Activated naive CD8-positive, alpha-beta T cell treated with anti-CD3 and anti-CD28 coated beads, Interleukin-2, amount 10 ng/mL, durations not matched to agents 7 days and 5 days (primary cell): ENCODE results near the gene P4HA3. TPM values are rescaled to one million over a fixed set of nuclear protein-coding genes. Genes with fewer than 3 reads are reported as not detected.

ENCODE experiments used
- ATAC-seq: fragments of 150-1000 bp; cut with Tn5 transposase; one replicate; pipeline ENCODE4 v1.10.0; 2021; ENCODE audit warnings: low read depth, moderate library complexity
- POLR2A ChIA-PET: fragments of 350-600 bp; sonication (Branson Sonifier 250); formaldehyde crosslinking; loops from one replicate; lab custom pipeline; 2021; ENCODE audit warnings: antibody characterized with exemption; lab: Charles Lee
- DNase-seq: peaks from one replicate; pipeline ENCODE4 v3.0.0; 2021
- H3K27ac Mint-ChIP-seq: one replicate; pipeline ENCODE4 v1.8.0; 2022; ENCODE audit warnings: mild to moderate bottlenecking, mixed read lengths
- H3K27me3 Mint-ChIP-seq: one replicate; pipeline ENCODE4 v1.8.0; 2022; ENCODE audit warnings: mild to moderate bottlenecking, moderate library complexity, mixed read lengths
- H3K36me3 Mint-ChIP-seq: one replicate; pipeline ENCODE4 v1.8.0; 2021; ENCODE audit warnings: mild to moderate bottlenecking, mixed read lengths
- H3K4me1 Mint-ChIP-seq: one replicate; pipeline ENCODE4 v1.8.0; 2021; ENCODE audit warnings: mixed read lengths
- H3K4me3 Mint-ChIP-seq: one replicate; pipeline ENCODE4 v1.8.0; 2022; ENCODE audit warnings: mild to moderate bottlenecking, moderate library complexity, mixed read lengths
- H3K9me3 Mint-ChIP-seq: one replicate; pipeline ENCODE4 v1.8.0; 2021; ENCODE audit warnings: mixed read lengths
- total RNA-seq, 2 experiments: library from RNA; stranded (reverse); gene quantifications; one replicate each; pipeline ENCODE4 v1.2.3, GENCODE V29; 2021

The P4HA3 gene
- total RNA-seq, 2 experiments from 2014 or later, result not detected

DNA sequence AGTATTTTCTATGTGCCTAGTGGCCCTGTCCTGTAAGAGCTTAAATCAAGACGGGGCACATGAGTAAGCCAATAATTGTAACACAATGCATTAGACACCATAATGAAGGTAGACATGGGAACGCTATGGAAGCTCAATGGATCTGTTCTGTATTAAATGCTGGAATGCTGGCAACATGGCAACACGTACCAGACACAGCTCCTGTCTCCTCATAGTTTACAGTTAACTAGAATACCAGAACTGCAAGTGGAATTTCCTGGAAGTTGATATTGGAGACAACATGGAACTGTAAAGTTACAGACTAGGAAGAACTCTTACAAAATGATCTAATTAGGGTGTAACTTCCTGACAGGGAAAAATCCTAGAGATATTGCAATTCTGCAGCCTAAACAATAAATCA lies 12.4 kb downstream of the P4HA3 start:
- DNase-seq, result no peak
- H3K27me3 Mint-ChIP-seq, result peaks cover 23% of the 10 kb centered on the region
- H3K9me3 Mint-ChIP-seq, result no peaks in the 10 kb centered on the region
- ATAC-seq, result no peak
- POLR2A ChIA-PET, result interaction anchor here (0.7 kb wide), 1 partner anchor 450 kb away, joined by 3 read pairs; no protein-coding TSS in a partner anchor
- no peak overlapping the region for H3K4me3 Mint-ChIP-seq
- no peaks in the 10 kb centered on the region for H3K36me3 Mint-ChIP-seq
- H3K27ac Mint-ChIP-seq, result no peak overlapping the region
- peaks cover 5% of the 10 kb centered on the region for H3K4me1 Mint-ChIP-seq

GRCh38 chr11:74297484-74297883 lies 14.0 kb downstream of the P4HA3 start:
- peaks cover 5% of the 10 kb centered on the region for H3K4me1 Mint-ChIP-seq
- POLR2A ChIA-PET, result no interaction called here
- H3K27me3 Mint-ChIP-seq, result peaks cover 27% of the 10 kb centered on the region
- DNase-seq, result no peak
- H3K27ac Mint-ChIP-seq, result no peak overlapping the region
- no peaks in the 10 kb centered on the region for H3K36me3 Mint-ChIP-seq
- ATAC-seq, result no peak
- no peak overlapping the region for H3K4me3 Mint-ChIP-seq
- no peaks in the 10 kb centered on the region for H3K9me3 Mint-ChIP-seq

- Mint-ChIP-seq H3K27me3 (peaks cover 19% of the 10 kb centered on the region), H3K36me3 (no peaks in the 10 kb centered on the region), H3K4me1 (no peaks in the 10 kb centered on the region), H3K9me3 (no peaks in the 10 kb centered on the region), H3K27ac (no peak overlapping the region), H3K4me3 (no peak overlapping the region)
- no peak for DNase-seq
- ATAC-seq, result no peak
- POLR2A ChIA-PET, result no interaction called here
Observed at GRCh38 chr11:74288911-74289310, 22.5 kb downstream of the P4HA3 start.

GRCh38 chr11:74288161-74288560 lies 23.3 kb downstream of the P4HA3 start:
- Mint-ChIP-seq H3K27me3 (peaks cover 17% of the 10 kb centered on the region), H3K4me3 (no peak overlapping the region), H3K4me1 (no peaks in the 10 kb centered on the region), H3K36me3 (no peaks in the 10 kb centered on the region), H3K27ac (no peak overlapping the region), H3K9me3 (no peaks in the 10 kb centered on the region)
- no peak for ATAC-seq
- POLR2A ChIA-PET, result no interaction called here
- DNase-seq, result no peak

GRCh38 chr11:74284466-74284865 lies 27.0 kb downstream of the P4HA3 start:
- H3K9me3 Mint-ChIP-seq, result no peaks in the 10 kb centered on the region
- ATAC-seq, result no peak
- H3K4me1 Mint-ChIP-seq, result no peaks in the 10 kb centered on the region
- no peak overlapping the region for H3K27ac Mint-ChIP-seq
- DNase-seq, result no peak
- peaks cover 2% of the 10 kb centered on the region for H3K27me3 Mint-ChIP-seq
- H3K36me3 Mint-ChIP-seq, result no peaks in the 10 kb centered on the region
- no peak overlapping the region for H3K4me3 Mint-ChIP-seq
- POLR2A ChIA-PET, result no interaction called here

GRCh38 chr11:74283580-74284180 lies 27.8 kb downstream of the P4HA3 start:
- Mint-ChIP-seq H3K4me1 (no peaks in the 10 kb centered on the region), H3K27me3 (no peaks in the 10 kb centered on the region), H3K27ac (no peak overlapping the region), H3K36me3 (no peaks in the 10 kb centered on the region), H3K9me3 (no peaks in the 10 kb centered on the region), H3K4me3 (no peak overlapping the region)
- no peak for DNase-seq
- POLR2A ChIA-PET, result no interaction called here
- ATAC-seq, result no peak

DNA sequence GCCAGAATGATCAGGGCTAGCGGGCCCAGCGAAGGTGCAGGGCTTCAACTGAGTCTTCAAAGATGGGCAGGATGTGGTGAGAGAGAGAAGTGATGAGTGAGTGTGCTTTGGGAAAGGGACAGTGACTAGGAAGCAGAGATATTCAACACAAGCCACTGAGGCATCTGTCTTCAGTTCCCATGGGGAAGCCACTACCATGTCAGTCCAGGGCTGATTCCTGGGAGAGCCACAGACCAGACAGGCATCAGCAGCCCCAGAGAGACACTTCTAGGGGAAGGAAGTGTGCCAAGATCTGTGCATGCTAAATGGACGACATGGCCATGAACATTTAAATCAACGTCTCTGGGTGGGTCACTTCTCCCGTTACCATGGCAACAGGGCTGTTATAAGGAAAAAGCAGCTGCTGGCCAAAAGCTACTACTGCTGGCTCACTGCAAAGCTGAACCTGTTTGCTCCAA lies 28.5 kb downstream of the P4HA3 start:
- no peak overlapping the region for H3K27ac Mint-ChIP-seq
- H3K4me1 Mint-ChIP-seq, result no peaks in the 10 kb centered on the region
- POLR2A ChIA-PET, result no interaction called here

DNA sequence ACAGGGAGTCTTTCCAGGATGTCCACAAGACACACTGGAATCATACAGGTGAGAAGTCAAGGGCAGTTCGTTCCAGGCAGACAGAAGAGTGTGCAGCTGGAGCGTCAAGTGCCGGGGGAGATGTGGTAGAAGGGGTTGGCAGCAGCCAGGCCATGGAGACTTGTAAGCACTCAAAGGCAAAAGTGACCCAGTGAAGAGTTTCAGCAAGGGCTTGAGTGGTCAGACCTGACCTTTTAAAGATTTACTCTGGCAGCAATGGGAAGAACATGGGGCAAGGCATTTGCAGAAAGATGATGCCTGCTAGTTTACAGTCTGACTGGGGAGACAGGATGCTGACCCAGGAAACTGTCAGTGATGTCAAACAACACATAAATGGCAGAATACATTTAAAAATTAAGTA lies 29.0 kb downstream of the P4HA3 start:
- peaks cover under 1% of the 10 kb centered on the region for H3K27me3 Mint-ChIP-seq
- H3K4me3 Mint-ChIP-seq, result no peak overlapping the region
- H3K9me3 Mint-ChIP-seq, result no peaks in the 10 kb centered on the region
- POLR2A ChIA-PET, result no interaction called here
- peak; percentile 39 for ATAC-seq
- no peaks in the 10 kb centered on the region for H3K36me3 Mint-ChIP-seq
- H3K4me1 Mint-ChIP-seq, result no peaks in the 10 kb centered on the region
- no peak for DNase-seq
- H3K27ac Mint-ChIP-seq, result no peak overlapping the region

More for the DNA sequence above, 28.5 kb downstream of the P4HA3 start:
- DNase-seq (no peak), ATAC-seq (peak; percentile 71)
- no peaks in the 10 kb centered on the region for H3K9me3 Mint-ChIP-seq
- H3K27me3 Mint-ChIP-seq, result no peaks in the 10 kb centered on the region
- no peak overlapping the region for H3K4me3 Mint-ChIP-seq
- no peaks in the 10 kb centered on the region for H3K36me3 Mint-ChIP-seq

GRCh38 chr11:74280494-74280893 lies 30.9 kb downstream of the P4HA3 start:
- POLR2A ChIA-PET, result no interaction called here
- no peaks in the 10 kb centered on the region for H3K4me1 Mint-ChIP-seq
- no peak for DNase-seq
- no peak overlapping the region for H3K4me3 Mint-ChIP-seq
- H3K27me3 Mint-ChIP-seq, result peaks cover 10% of the 10 kb centered on the region
- no peaks in the 10 kb centered on the region for H3K9me3 Mint-ChIP-seq
- H3K27ac Mint-ChIP-seq, result no peak overlapping the region
- ATAC-seq, result no peak
- H3K36me3 Mint-ChIP-seq, result no peaks in the 10 kb centered on the region

- Mint-ChIP-seq H3K4me1 (no peaks in the 10 kb centered on the region), H3K9me3 (no peaks in the 10 kb centered on the region), H3K27me3 (peaks cover 21% of the 10 kb centered on the region), H3K36me3 (no peaks in the 10 kb centered on the region), H3K27ac (no peak overlapping the region), H3K4me3 (no peak overlapping the region)
- ATAC-seq (no peak), DNase-seq (no peak)
- POLR2A ChIA-PET, result no interaction called here
Observed at GRCh38 chr11:74279256-74279655, 32.2 kb downstream of the P4HA3 start.

DNA sequence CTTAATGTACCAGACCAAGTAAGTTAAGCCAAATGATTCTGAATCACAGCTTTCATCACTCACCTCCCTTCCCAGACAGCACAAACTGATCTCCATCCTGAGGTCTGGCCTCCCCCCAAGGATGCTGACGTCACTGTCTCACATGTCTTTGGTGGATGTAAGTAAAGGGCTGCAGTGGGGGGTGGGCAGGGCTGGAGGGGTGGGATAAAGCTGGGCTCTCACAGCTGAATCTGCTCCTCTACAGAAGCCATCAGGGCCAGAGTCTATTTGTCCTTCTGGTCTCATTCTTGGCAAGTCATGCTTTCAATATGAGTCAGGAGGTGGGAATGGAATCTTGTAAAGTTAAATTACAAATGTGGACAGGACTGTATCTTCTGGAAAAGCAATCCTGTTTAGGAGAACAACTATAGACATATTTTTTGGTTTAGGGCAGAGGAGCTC lies 32.7 kb downstream of the P4HA3 start:
- POLR2A ChIA-PET, result no interaction called here

GRCh38 chr11:74278103-74278502 lies 33.3 kb downstream of the P4HA3 start:
- H3K4me3 Mint-ChIP-seq, result no peak overlapping the region
- ATAC-seq, result no peak
- no peak overlapping the region for H3K27ac Mint-ChIP-seq
- peaks cover 26% of the 10 kb centered on the region for H3K27me3 Mint-ChIP-seq
- H3K9me3 Mint-ChIP-seq, result no peaks in the 10 kb centered on the region
- no peak for DNase-seq
- no peaks in the 10 kb centered on the region for H3K4me1 Mint-ChIP-seq
- POLR2A ChIA-PET, result no interaction called here
- H3K36me3 Mint-ChIP-seq, result no peaks in the 10 kb centered on the region

More for the DNA sequence above, 32.7 kb downstream of the P4HA3 start:
- DNase-seq (no peak), ATAC-seq (no peak)
- H3K27ac Mint-ChIP-seq, result no peak overlapping the region
- no peak overlapping the region for H3K4me3 Mint-ChIP-seq
- no peaks in the 10 kb centered on the region for H3K4me1 Mint-ChIP-seq
- peaks cover 22% of the 10 kb centered on the region for H3K27me3 Mint-ChIP-seq
- H3K36me3 Mint-ChIP-seq, result no peaks in the 10 kb centered on the region
- H3K9me3 Mint-ChIP-seq, result no peaks in the 10 kb centered on the region

DNA sequence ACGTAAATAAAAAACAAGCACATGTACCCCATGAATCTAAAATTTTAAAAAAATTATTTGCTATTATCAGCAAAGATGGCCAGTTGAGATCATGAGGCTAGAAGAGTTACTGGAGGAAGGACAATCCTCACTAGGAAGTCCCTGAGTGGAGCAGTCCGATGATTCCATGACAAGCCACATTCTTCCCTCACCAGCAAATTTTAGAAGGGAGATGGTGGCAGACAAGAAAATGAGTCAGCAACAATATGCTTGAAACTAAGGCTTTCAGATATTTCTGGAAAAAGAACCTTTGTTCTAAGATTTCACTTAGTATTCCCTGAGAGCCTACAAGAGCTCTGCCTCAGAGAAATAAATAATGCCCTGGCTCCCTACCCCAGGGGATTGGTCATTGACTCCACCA lies 34.9 kb downstream of the P4HA3 start:
- POLR2A ChIA-PET, result no interaction called here

DNA sequence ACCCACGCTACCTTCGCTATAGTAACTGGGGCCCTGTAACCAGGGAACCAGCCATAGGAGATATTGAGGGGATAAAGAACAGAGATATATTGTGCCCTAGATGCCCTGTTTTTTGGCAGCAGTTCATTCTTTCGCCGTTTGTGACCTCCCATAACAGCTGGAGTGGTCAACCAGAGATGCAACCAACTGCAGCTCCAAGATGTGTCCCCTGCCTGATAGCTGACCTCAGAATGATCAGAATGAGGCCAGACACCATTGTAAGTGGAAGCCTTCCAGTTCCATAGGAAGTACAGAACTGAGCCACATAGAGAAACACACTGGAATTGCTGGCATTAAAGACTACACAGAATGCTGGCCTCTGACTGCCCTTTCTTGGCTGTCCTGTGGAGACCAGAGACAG lies 39.2 kb downstream of the P4HA3 start:
- H3K9me3 Mint-ChIP-seq, result no peaks in the 10 kb centered on the region
- peaks cover 12% of the 10 kb centered on the region for H3K4me1 Mint-ChIP-seq
- no peaks in the 10 kb centered on the region for H3K36me3 Mint-ChIP-seq
- H3K4me3 Mint-ChIP-seq, result no peak overlapping the region
- DNase-seq (no peak), ATAC-seq (no peak)
- H3K27ac Mint-ChIP-seq, result no peak overlapping the region
- peaks cover 33% of the 10 kb centered on the region for H3K27me3 Mint-ChIP-seq
- POLR2A ChIA-PET, result no interaction called here

More for the DNA sequence above, 34.9 kb downstream of the P4HA3 start:
- no peaks in the 10 kb centered on the region for H3K9me3 Mint-ChIP-seq
- no peak overlapping the region for H3K4me3 Mint-ChIP-seq
- H3K4me1 Mint-ChIP-seq, result no peaks in the 10 kb centered on the region
- no peak for DNase-seq
- peaks cover 28% of the 10 kb centered on the region for H3K27me3 Mint-ChIP-seq
- H3K36me3 Mint-ChIP-seq, result no peaks in the 10 kb centered on the region
- no peak overlapping the region for H3K27ac Mint-ChIP-seq
- ATAC-seq, result no peak
